ENCODE data around the gene SEC23IP. TPM values are rescaled to one million over a fixed set of nuclear protein-coding genes. Genes with fewer than 3 reads are reported as not detected.
A peak's percentile ranks its signal among the peaks of the same experiment; 100 is the strongest.

The SEC23IP gene
- total RNA-seq, 2 donors from 2014 or later = 70.5 to 93.6 TPM

- H3K27ac ChIP-seq (ENCODE audit: low read depth, low read length) = no peak overlapping the region
- 74 to 80% methylated on average over 1 of the region's 1 CpG for WGBS, 2 experiments (ENCODE audit: insufficient coverage in 1 of 2, insufficient read length in 1 of 2)
- H3K4me3 ChIP-seq (ENCODE audit: low read length) = no peak overlapping the region
- no peak overlapping the region for H3K4me3 Mint-ChIP-seq
- no peak for DNase-seq
- H3K9me3 Mint-ChIP-seq = peaks cover 10% of the 10 kb centered on the region
- no peak overlapping the region for H3K9ac ChIP-seq (ENCODE audit: extremely low read depth, low read length, poor library complexity, severe bottlenecking)
- no peaks in the 10 kb centered on the region for H3K27me3 Mint-ChIP-seq (ENCODE audit: insufficient read depth)
- peak; percentile 83 for TF ChIP-seq CTCF (conservative IDR thresholded peaks at IDR 0.05)
- H3K9me3 ChIP-seq (ENCODE audit: control insufficient read depth, low read length) = peaks cover 11% of the 10 kb centered on the region
- H3K27ac Mint-ChIP-seq = no peak overlapping the region
- no peaks in the 10 kb centered on the region for H3K4me1 ChIP-seq (ENCODE audit: control insufficient read depth, insufficient read depth, low read length)
- H3K36me3 Mint-ChIP-seq (ENCODE audit: low read depth) = peaks cover 53% of the 10 kb centered on the region
- H3K27me3 ChIP-seq (ENCODE audit: control insufficient read depth, insufficient read depth, low read length, poor library complexity, severe bottlenecking) = no peaks in the 10 kb centered on the region
- peaks cover 63% of the 10 kb centered on the region for H3K36me3 ChIP-seq (ENCODE audit: control insufficient read depth, insufficient read depth, low read length)
- peaks cover 8% of the 10 kb centered on the region for H3K4me1 Mint-ChIP-seq
These were observed 32.9 kb upstream of the SEC23IP start for GRCh38 chr10:119859420-119860258.

- TF ChIP-seq CTCF (conservative IDR thresholded peaks at IDR 0.05) = no peak
- no peak overlapping the region for H3K27ac ChIP-seq (ENCODE audit: low read depth, low read length)
- H3K36me3 Mint-ChIP-seq (ENCODE audit: low read depth) = peaks cover 56% of the 10 kb centered on the region
- peaks cover 66% of the 10 kb centered on the region for H3K36me3 ChIP-seq (ENCODE audit: control insufficient read depth, insufficient read depth, low read length)
- peaks cover 16% of the 10 kb centered on the region for H3K9me3 Mint-ChIP-seq
- no peaks in the 10 kb centered on the region for H3K27me3 Mint-ChIP-seq (ENCODE audit: insufficient read depth)
- H3K27me3 ChIP-seq (ENCODE audit: control insufficient read depth, insufficient read depth, low read length, poor library complexity, severe bottlenecking) = no peaks in the 10 kb centered on the region
- no peak overlapping the region for H3K27ac Mint-ChIP-seq
- H3K9ac ChIP-seq (ENCODE audit: extremely low read depth, low read length, poor library complexity, severe bottlenecking) = no peak overlapping the region
- H3K9me3 ChIP-seq (ENCODE audit: control insufficient read depth, low read length) = peaks cover 23% of the 10 kb centered on the region
- DNase-seq = no peak
- no peak overlapping the region for H3K4me3 Mint-ChIP-seq
- peaks cover 8% of the 10 kb centered on the region for H3K4me1 Mint-ChIP-seq
- WGBS, 2 experiments (ENCODE audit: insufficient coverage in 1 of 2, insufficient read length in 1 of 2) = 58 to 75% methylated on average over 2 to 7 of the region's 7 CpGs
- no peak overlapping the region for H3K4me3 ChIP-seq (ENCODE audit: low read length)
- H3K4me1 ChIP-seq (ENCODE audit: control insufficient read depth, insufficient read depth, low read length) = no peaks in the 10 kb centered on the region
These were observed 31.5 kb upstream of the SEC23IP start for GRCh38 chr10:119860866-119861607.

DNA sequence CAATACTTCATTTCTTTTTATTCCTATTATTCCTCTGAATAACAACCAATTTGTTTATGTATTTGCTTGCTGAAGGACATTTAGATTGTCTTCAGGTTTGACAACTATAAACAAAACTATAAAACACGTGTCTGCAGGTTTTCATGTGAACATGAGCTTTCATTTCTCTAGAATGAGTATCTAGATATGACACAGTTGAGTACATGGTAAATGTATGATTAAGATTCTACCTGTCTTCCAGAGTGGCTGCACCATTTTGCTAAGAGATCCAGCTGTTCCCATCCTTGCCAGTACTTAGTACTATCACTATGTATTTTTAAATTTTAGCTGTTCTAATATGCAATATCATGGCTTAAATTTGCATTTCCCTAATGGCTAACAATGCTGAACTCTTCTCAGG, 30.0 kb upstream of the SEC23IP start:
- no peak for DNase-seq
- peaks cover 23% of the 10 kb centered on the region for H3K9me3 ChIP-seq (ENCODE audit: control insufficient read depth, low read length)
- WGBS, 2 experiments (ENCODE audit: insufficient coverage in 1 of 2, insufficient read length in 1 of 2) = 100% methylated on average over 1 of the region's 1 CpG; no CpG with 5 or more reads in 1 of the 2 experiments
- peaks cover 53% of the 10 kb centered on the region for H3K36me3 Mint-ChIP-seq (ENCODE audit: low read depth)
- H3K9ac ChIP-seq (ENCODE audit: extremely low read depth, low read length, poor library complexity, severe bottlenecking) = no peak overlapping the region
- H3K4me1 ChIP-seq (ENCODE audit: control insufficient read depth, insufficient read depth, low read length) = no peaks in the 10 kb centered on the region
- H3K27me3 ChIP-seq (ENCODE audit: control insufficient read depth, insufficient read depth, low read length, poor library complexity, severe bottlenecking) = no peaks in the 10 kb centered on the region
- H3K27ac ChIP-seq (ENCODE audit: low read depth, low read length) = no peak overlapping the region
- no peak overlapping the region for H3K27ac Mint-ChIP-seq
- H3K4me3 Mint-ChIP-seq = no peak overlapping the region
- peaks cover 16% of the 10 kb centered on the region for H3K9me3 Mint-ChIP-seq
- H3K27me3 Mint-ChIP-seq (ENCODE audit: insufficient read depth) = no peaks in the 10 kb centered on the region
- H3K4me3 ChIP-seq (ENCODE audit: low read length) = no peak overlapping the region
- peaks cover 10% of the 10 kb centered on the region for H3K4me1 Mint-ChIP-seq
- H3K36me3 ChIP-seq (ENCODE audit: control insufficient read depth, insufficient read depth, low read length) = peaks cover 54% of the 10 kb centered on the region
- TF ChIP-seq CTCF (conservative IDR thresholded peaks at IDR 0.05) = no peak
